ENCODE data around the gene PALD1. TPM values are rescaled to one million over a fixed set of nuclear protein-coding genes. Genes with fewer than 3 reads are reported as not detected.

The PALD1 gene
- total and polyA plus RNA-seq, 2 of the 13 experiments (the other 11 are each of a cell fraction or from before 2014, with no cell fraction given): 0.07 to 0.09 TPM

DNA sequence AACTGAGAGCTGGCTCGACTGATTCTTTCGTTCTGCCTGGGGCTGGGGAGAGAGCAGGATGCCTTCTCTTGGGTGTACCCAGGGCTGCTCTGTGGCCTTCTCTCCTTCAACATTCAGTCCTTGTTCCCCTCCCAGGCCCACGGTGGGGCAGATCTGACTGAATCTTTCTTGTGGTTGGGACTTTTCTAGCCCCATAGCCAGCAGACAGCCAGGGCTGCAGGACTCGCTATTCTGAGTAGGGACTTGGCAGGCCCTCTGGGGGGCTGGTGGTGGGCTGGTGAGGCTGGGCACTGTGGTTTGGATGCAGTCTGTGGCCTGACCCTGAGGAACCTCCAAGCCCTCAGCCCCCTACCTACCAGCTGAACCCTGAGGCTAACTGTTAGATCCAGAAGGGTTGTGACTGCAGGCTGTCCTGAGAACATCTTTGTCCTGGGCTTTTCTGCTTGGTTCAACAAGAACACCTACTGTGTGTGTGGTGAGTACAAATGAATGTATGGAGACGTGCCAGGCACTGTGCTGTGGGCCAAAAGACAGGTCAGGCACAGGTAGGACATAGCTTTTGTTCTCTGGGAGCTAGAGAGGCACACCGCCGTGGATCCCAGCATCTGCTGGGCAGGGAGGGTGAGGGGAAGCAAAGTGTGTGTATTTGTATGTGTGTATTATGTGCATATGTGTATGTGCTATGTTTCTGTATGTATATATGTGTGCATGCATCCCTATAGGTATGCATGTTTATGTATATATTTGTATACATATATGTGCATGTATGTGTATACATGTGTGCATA lies 2.1 kb upstream of the PALD1 start (continued):
- TF ChIP-seq, protein P1, sequence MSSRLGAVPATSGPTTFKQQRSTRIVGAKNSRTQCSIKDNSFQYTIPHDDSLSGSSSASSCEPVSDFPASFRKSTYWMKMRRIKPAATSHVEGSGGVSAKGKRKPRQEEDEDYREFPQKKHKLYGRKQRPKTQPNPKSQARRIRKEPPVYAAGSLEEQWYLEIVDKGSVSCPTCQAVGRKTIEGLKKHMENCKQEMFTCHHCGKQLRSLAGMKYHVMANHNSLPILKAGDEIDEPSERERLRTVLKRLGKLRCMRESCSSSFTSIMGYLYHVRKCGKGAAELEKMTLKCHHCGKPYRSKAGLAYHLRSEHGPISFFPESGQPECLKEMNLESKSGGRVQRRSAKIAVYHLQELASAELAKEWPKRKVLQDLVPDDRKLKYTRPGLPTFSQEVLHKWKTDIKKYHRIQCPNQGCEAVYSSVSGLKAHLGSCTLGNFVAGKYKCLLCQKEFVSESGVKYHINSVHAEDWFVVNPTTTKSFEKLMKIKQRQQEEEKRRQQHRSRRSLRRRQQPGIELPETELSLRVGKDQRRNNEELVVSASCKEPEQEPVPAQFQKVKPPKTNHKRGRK (CRISPR knock-in tag; IDR thresholded peaks at IDR 0.05): no peak
- TF ChIP-seq ZNF841 (CRISPR knock-in tag; IDR thresholded peaks at IDR 0.05; ENCODE audit: borderline replicate concordance) (no peak), JARID2 (CRISPR knock-in tag; IDR thresholded peaks at IDR 0.05; ENCODE audit: insufficient replicate concordance) (no peak), ZNF441 (CRISPR knock-in tag; IDR thresholded peaks at IDR 0.05; ENCODE audit: borderline replicate concordance) (no peak)
- TF ChIP-seq, protein P2, sequence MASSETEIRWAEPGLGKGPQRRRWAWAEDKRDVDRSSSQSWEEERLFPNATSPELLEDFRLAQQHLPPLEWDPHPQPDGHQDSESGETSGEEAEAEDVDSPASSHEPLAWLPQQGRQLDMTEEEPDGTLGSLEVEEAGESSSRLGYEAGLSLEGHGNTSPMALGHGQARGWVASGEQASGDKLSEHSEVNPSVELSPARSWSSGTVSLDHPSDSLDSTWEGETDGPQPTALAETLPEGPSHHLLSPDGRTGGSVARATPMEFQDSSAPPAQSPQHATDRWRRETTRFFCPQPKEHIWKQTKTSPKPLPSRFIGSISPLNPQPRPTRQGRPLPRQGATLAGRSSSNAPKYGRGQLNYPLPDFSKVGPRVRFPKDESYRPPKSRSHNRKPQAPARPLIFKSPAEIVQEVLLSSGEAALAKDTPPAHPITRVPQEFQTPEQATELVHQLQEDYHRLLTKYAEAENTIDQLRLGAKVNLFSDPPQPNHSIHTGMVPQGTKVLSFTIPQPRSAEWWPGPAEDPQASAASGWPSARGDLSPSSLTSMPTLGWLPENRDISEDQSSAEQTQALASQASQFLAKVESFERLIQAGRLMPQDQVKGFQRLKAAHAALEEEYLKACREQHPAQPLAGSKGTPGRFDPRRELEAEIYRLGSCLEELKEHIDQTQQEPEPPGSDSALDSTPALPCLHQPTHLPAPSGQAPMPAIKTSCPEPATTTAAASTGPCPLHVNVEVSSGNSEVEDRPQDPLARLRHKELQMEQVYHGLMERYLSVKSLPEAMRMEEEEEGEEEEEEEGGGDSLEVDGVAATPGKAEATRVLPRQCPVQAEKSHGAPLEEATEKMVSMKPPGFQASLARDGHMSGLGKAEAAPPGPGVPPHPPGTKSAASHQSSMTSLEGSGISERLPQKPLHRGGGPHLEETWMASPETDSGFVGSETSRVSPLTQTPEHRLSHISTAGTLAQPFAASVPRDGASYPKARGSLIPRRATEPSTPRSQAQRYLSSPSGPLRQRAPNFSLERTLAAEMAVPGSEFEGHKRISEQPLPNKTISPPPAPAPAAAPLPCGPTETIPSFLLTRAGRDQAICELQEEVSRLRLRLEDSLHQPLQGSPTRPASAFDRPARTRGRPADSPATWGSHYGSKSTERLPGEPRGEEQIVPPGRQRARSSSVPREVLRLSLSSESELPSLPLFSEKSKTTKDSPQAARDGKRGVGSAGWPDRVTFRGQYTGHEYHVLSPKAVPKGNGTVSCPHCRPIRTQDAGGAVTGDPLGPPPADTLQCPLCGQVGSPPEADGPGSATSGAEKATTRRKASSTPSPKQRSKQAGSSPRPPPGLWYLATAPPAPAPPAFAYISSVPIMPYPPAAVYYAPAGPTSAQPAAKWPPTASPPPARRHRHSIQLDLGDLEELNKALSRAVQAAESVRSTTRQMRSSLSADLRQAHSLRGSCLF (CRISPR knock-in tag; IDR thresholded peaks at IDR 0.05; ENCODE audit: borderline replicate concordance): no peak
- TF ChIP-seq, protein P3, sequence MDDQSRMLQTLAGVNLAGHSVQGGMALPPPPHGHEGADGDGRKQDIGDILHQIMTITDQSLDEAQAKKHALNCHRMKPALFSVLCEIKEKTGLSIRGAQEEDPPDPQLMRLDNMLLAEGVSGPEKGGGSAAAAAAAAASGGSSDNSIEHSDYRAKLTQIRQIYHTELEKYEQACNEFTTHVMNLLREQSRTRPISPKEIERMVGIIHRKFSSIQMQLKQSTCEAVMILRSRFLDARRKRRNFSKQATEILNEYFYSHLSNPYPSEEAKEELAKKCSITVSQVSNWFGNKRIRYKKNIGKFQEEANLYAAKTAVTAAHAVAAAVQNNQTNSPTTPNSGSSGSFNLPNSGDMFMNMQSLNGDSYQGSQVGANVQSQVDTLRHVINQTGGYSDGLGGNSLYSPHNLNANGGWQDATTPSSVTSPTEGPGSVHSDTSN (CRISPR knock-in tag; IDR thresholded peaks at IDR 0.05; ENCODE audit: borderline replicate concordance): no peak

Measured in HepG2 (cell line).